SK-N-SH (cell line): Measurements from ENCODE around the gene THPO. TPM values are rescaled to one million over a fixed set of nuclear protein-coding genes. Genes with fewer than 3 reads are reported as not detected.

Experiments used
- CTCF ChIA-PET: fragments of 300-600, 350-600 bp; formaldehyde crosslinking; extraction: SDS; loops from one replicate; lab custom pipeline; 2021; lab: Yijun Ruan, JAX
- POLR2A ChIA-PET: fragments of 350-600 bp; sonication (Branson Sonifier 250); formaldehyde crosslinking; extraction: SDS; loops from one replicate; lab custom pipeline; 2020; ENCODE audit warnings: antibody characterized with exemption, inconsistent platforms; lab: Yijun Ruan, JAX
- DNase-seq: peaks from one replicate; pipeline ENCODE4 v3.0.0; 2012
- H2AFZ ChIP-seq: fragments of 200-600 bp; sonication (generic); 2 replicates; pipeline ENCODE4 v1.8.1; 2016; ENCODE audit warnings: antibody characterized with exemption, mild to moderate bottlenecking, low read depth
- H3F3A ChIP-seq: fragments of 200-600 bp; sonication (generic); replicated peaks from 2 replicates; pipeline ENCODE3; 2016; ENCODE audit warnings: antibody characterized with exemption, mild to moderate bottlenecking; ENCODE audit not compliant: insufficient read depth
- H3K27ac ChIP-seq, 2 experiments: fragments of 200-500 bp in 1 of 2; fragments of 200-600 bp in 1 of 2; sonication (Bioruptor generic) in 1 of 2; sonication (generic), shearing (Covaris generic) in 1 of 2; 2 replicates each; pipeline versions ENCODE4 v1.5.1 to v1.6.1; 2014 to 2016; ENCODE audit warnings: low read depth in 2 of 2, inconsistent platforms in 1 of 2, low read length in 1 of 2, mild to moderate bottlenecking in 1 of 2, mixed read lengths in 1 of 2
- H3K27me3 ChIP-seq: fragments of 200-600 bp; sonication (generic), shearing (Covaris generic); 2 replicates; pipeline ENCODE4 v1.6.1; 2016; ENCODE audit warnings: mixed run types; ENCODE audit not compliant: insufficient read depth
- H3K36me3 ChIP-seq, 2 experiments: fragments of 200-500 bp in 1 of 2; fragments of 200-600 bp in 1 of 2; sonication (Bioruptor generic) in 1 of 2; sonication (generic) in 1 of 2; replicated peaks in 1 of 2; 2 replicates each; pipeline versions ENCODE3 to v1.5.1; 2014 to 2016; ENCODE audit warnings: low read length in 1 of 2, mild to moderate bottlenecking in 1 of 2; ENCODE audit not compliant: insufficient read depth in 2 of 2, control insufficient read depth in 1 of 2
- H3K4me1 ChIP-seq, 2 experiments: fragments of 200-500 bp in 1 of 2; fragments of 200-600 bp in 1 of 2; sonication (Bioruptor generic) in 1 of 2; sonication (generic), shearing (Covaris generic) in 1 of 2; 2 replicates each; pipeline versions ENCODE4 v1.5.1 to v1.6.1; 2014 to 2016; ENCODE audit warnings: low read depth in 1 of 2, low read length in 1 of 2, mixed run types in 1 of 2; ENCODE audit not compliant: insufficient read depth in 2 of 2, control insufficient read depth in 1 of 2
- H3K4me2 ChIP-seq: fragments of 200-600 bp; sonication (generic), shearing (Covaris generic); 2 replicates; pipeline ENCODE4 v1.6.1; 2017; ENCODE audit warnings: mixed run types
- H3K4me3 ChIP-seq, 2 experiments: fragments of 200-500 bp in 1 of 2; fragments of 200-600 bp in 1 of 2; sonication (Bioruptor generic) in 1 of 2; sonication (generic), shearing (Covaris generic) in 1 of 2; 2 replicates each; pipeline versions ENCODE4 v1.5.1 to v1.8.1; 2014 to 2016; ENCODE audit warnings: low read depth in 2 of 2, inconsistent platforms in 1 of 2, low read length in 1 of 2, mild to moderate bottlenecking in 1 of 2, mixed read lengths in 1 of 2, moderate library complexity in 1 of 2
- H3K79me2 ChIP-seq: fragments of 200-600 bp; sonication (generic); 2 replicates; pipeline ENCODE4 v1.8.1; 2017; ENCODE audit warnings: mild to moderate bottlenecking; ENCODE audit not compliant: insufficient read depth
- H3K9ac ChIP-seq: fragments of 200-600 bp; sonication (generic); 2 replicates; pipeline ENCODE4 v1.6.1; 2017; ENCODE audit warnings: mixed run types
- H3K9me2 ChIP-seq: fragments of 200-600 bp; sonication (generic); 2 replicates; pipeline ENCODE4 v1.6.1; 2017; ENCODE audit warnings: mixed run types
- H3K9me3 ChIP-seq: fragments of 200-600 bp; sonication (generic); 2 replicates; pipeline ENCODE4 v1.6.1; 2017; ENCODE audit warnings: mixed run types, mild to moderate bottlenecking, moderate library complexity
- H4K20me1 ChIP-seq: fragments of 200-600 bp; sonication (generic); 2 replicates; pipeline ENCODE4 v1.6.1; 2017; ENCODE audit warnings: mild to moderate bottlenecking, mixed run types; ENCODE audit not compliant: insufficient read depth
- CHD2 ChIP-seq: fragments of 150-350 bp; IDR thresholded peaks from 2 replicates; pipeline ENCODE4 v1.6.1; 2018; ENCODE audit warnings: low read length; ENCODE audit not compliant: partially characterized antibody
- ELF1 ChIP-seq: IDR thresholded peaks from 2 replicates; pipeline ENCODE4 v1.4.0; 2012
- EP300 ChIP-seq, 2 experiments: IDR thresholded peaks; 2 replicates each; pipeline versions ENCODE4 v1.4.0 to v1.6.1; 2012; ENCODE audit warnings: borderline replicate concordance in 1 of 2, low read depth in 1 of 2, low read length in 1 of 2
- EZH2phosphoT487 ChIP-seq: fragments of 200-600 bp; sonication (generic); IDR thresholded peaks from 2 replicates; pipeline ENCODE4 v1.6.1; 2017; ENCODE audit warnings: low read depth, mixed run types, mild to moderate bottlenecking, antibody characterized with exemption, moderate library complexity, borderline replicate concordance
- FOSL2 ChIP-seq: IDR thresholded peaks from 2 replicates; pipeline ENCODE4 v1.4.0; 2012; ENCODE audit warnings: low read depth, mild to moderate bottlenecking, moderate library complexity, borderline replicate concordance
- FOXJ3 ChIP-seq: sonication (generic); formaldehyde crosslinking; IDR thresholded peaks from 2 replicates; pipeline ENCODE4 v1.5.1; 2020; ENCODE audit warnings: mild to moderate bottlenecking, missing genetic modification reagents
- FOXM1 ChIP-seq: IDR thresholded peaks from 2 replicates; pipeline ENCODE4 v1.4.0; 2012; ENCODE audit warnings: low read depth, mild to moderate bottlenecking
- JUND ChIP-seq: IDR thresholded peaks from 2 replicates; pipeline ENCODE4 v1.4.0; 2012
- MEF2A ChIP-seq: IDR thresholded peaks from 2 replicates; pipeline ENCODE4 v1.4.0; 2012; ENCODE audit warnings: low read depth, borderline replicate concordance
- MXI1 ChIP-seq: IDR thresholded peaks from 2 replicates; pipeline ENCODE4 v1.6.1; 2012; ENCODE audit warnings: mild to moderate bottlenecking, low read depth, low read length, improper control_type of control experiment
- NFIC ChIP-seq: IDR thresholded peaks from 2 replicates; pipeline ENCODE4 v1.4.0; 2012; ENCODE audit warnings: borderline replicate concordance
- NRF1 ChIP-seq: IDR thresholded peaks from 2 replicates; pipeline ENCODE4 v1.6.1; 2012; ENCODE audit warnings: low read depth, mild to moderate bottlenecking, low read length
- POLR2AphosphoS5 ChIP-seq: IDR thresholded peaks from 2 replicates; pipeline ENCODE4 v1.6.1; 2012; ENCODE audit warnings: low read depth, low read length
- RXRA ChIP-seq: IDR thresholded peaks from 2 replicates; pipeline ENCODE4 v1.4.0; 2012; ENCODE audit warnings: low read depth, mild to moderate bottlenecking, borderline replicate concordance
- SMC3 ChIP-seq: IDR thresholded peaks from 2 replicates; pipeline ENCODE4 v1.6.1; 2012; ENCODE audit warnings: low read depth, low read length, improper control_type of control experiment
- TAF1 ChIP-seq: IDR thresholded peaks from 2 replicates; pipeline ENCODE4 v1.6.1; 2012; ENCODE audit warnings: low read depth, mild to moderate bottlenecking, low read length, moderate library complexity, borderline replicate concordance
- TCF12 ChIP-seq: IDR thresholded peaks from 2 replicates; pipeline ENCODE4 v1.4.0; 2012
- TEAD4 ChIP-seq: IDR thresholded peaks from 2 replicates; pipeline ENCODE4 v1.4.0; 2012; ENCODE audit warnings: mild to moderate bottlenecking, borderline replicate concordance; ENCODE audit not compliant: insufficient read depth
- YY1 ChIP-seq: IDR thresholded peaks from 2 replicates; pipeline ENCODE4 v1.4.0; 2012; ENCODE audit warnings: low read depth, mild to moderate bottlenecking
- WGBS: methylation state at CpG from one replicate; pipeline ENCODE4 v1.1.6; 2017; ENCODE audit warnings: low lambda C conversion rate; 5-methylcytosine and 5-hydroxymethylcytosine counted together
- polyA plus RNA-seq, 3 experiments: library from polyadenylated mRNA; depleted of rRNA; stranded (reverse); fragments of >200 nt; gene quantifications; 2 replicates each; pipeline ENCODE4 v1.2.3, GENCODE V29; 2012
- TF ChIP-seq, protein P1 (sequence below): IDR thresholded peaks from 2 replicates; pipeline ENCODE4 v1.4.0; 2012; ENCODE audit warnings: low read depth, borderline replicate concordance
- TF ChIP-seq, protein P2 (sequence below): IDR thresholded peaks from 2 replicates; pipeline ENCODE4 v1.4.0; 2012; ENCODE audit warnings: low read depth, borderline replicate concordance
- TF ChIP-seq, protein P3 (sequence below): IDR thresholded peaks from 2 replicates; pipeline ENCODE4 v1.6.1; 2012; ENCODE audit warnings: mild to moderate bottlenecking, low read depth, low read length, moderate library complexity
- TF ChIP-seq, protein P4 (sequence below): fragments of 150-350 bp; IDR thresholded peaks from 2 replicates; pipeline ENCODE4 v1.6.1; 2017; ENCODE audit warnings: antibody characterized with exemption, low read length, low read depth, borderline replicate concordance

THPO gene
- polyA plus RNA-seq, 1 of the 3 experiments (the other 2 are of a cell fraction), result 0.07 TPM

DNA sequence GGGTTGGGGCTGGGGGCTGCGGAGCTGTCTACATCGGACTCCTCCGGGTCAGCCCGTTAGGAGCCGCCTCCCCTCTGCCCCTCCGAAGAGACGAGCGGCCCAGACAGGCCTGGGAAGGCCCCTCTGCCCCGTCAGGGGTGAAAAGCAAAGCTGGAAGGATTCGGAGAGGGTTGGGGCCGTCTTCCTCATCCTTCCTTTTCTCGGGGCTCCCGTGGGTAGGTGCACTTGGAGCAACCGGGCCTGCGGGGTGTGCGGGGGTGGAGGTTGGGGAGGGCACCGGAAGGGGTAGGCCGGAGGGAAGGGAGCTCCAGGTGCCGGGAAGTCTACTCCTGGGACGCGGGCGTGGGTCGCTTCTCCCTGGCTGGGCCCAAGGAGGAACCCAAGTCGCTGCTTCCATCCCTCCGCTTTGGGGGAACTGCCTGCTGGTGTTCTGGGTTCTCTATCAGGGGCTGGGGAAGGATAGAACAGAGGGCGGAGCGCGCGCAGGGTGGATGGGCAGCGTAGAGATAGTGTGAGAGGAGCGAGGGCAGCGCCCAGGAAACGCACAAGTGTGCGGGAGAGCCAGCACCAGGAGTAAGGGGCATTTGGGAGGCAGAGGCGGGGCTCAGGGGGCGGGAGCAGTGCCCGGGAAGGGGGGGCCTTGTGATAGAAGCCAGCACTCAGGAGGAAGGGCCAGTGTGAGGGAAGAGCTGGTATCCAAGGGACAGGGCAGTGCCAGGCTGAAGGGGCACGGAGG is 15.9 kb downstream of the THPO start (continued):
- TF ChIP-seq POLR2AphosphoS5 (no peak; the same call in none of the 2 replicates), TCF12 (peak; percentile 63; the same call in 1 of the 2 replicates), JUND (no peak), TAF1 (0 out of 2 replicates have a peak, but pooled peaks have one; percentile 32), ELF1 (0 out of 2 replicates have a peak, but pooled peaks have one; percentile 6), YY1 (no peak), EP300 (IDR thresholded peaks at IDR 0.05; ENCODE audit: borderline replicate concordance in 1 of 2, low read depth in 1 of 2, low read length in 1 of 2) (0 out of 4 replicates have a peak, but pooled peaks of 1 of the 2 experiments have one; percentile 3), RXRA (no peak)
- TF ChIP-seq, protein P1, sequence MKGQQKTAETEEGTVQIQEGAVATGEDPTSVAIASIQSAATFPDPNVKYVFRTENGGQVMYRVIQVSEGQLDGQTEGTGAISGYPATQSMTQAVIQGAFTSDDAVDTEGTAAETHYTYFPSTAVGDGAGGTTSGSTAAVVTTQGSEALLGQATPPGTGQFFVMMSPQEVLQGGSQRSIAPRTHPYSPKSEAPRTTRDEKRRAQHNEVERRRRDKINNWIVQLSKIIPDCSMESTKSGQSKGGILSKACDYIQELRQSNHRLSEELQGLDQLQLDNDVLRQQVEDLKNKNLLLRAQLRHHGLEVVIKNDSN, result no peak
- TF ChIP-seq, protein P2, sequence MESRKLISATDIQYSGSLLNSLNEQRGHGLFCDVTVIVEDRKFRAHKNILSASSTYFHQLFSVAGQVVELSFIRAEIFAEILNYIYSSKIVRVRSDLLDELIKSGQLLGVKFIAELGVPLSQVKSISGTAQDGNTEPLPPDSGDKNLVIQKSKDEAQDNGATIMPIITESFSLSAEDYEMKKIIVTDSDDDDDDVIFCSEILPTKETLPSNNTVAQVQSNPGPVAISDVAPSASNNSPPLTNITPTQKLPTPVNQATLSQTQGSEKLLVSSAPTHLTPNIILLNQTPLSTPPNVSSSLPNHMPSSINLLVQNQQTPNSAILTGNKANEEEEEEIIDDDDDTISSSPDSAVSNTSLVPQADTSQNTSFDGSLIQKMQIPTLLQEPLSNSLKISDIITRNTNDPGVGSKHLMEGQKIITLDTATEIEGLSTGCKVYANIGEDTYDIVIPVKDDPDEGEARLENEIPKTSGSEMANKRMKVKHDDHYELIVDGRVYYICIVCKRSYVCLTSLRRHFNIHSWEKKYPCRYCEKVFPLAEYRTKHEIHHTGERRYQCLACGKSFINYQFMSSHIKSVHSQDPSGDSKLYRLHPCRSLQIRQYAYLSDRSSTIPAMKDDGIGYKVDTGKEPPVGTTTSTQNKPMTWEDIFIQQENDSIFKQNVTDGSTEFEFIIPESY, result peak; percentile 36; the same call in 1 of the 2 replicates

DNA sequence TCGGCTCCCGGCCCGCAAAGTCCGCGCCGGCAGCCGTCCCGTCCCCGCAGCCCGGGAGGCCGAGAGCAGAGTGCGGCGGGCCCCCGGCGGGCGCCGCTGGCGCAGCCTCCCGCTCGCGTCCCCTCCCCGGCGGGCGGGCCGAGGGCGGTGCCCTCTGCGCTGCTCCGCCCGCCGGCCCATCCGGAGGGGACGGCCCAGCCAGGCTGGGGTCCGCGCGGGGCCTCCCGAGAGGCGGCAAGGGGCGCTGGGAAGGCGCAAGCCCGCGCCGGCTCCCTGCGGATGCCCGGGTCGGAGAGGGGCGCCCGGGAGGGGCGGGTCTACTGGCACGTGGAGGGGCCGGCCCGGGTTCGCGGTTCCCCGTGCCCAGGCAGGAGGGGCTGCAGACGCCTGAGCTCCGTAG is 16.5 kb downstream of the THPO start, which contains the start of the genes CLCN2 and POLR2H:
Gene CLCN2, minus strand, starts transcription at position 74 of the 400 bp plus-strand sequence. CDS start 126 bp downstream, outside the sequence.
Gene POLR2H, plus strand, starts transcription at position 179 of the 400 bp plus-strand sequence. CDS start 1,783 bp downstream, outside the sequence.
- Histone ChIP-seq H3K9me3 (no peaks in the 10 kb centered on the region), H3F3A (peaks cover 15% of the 10 kb centered on the region), H3K9me2 (no peaks in the 10 kb centered on the region), H3K9ac (peak within 1 kb of the TSS; percentile 99), H3K4me3 (peak within 1 kb of the TSS; percentile 91 to 96), H3K79me2 (peaks cover 46% of the 10 kb centered on the region), H3K27me3 (no peaks in the 10 kb centered on the region), H2AFZ (peak within 1 kb of the TSS; percentile 77), H3K4me1 (peaks cover 11 to 19% of the 10 kb centered on the region in 2 experiments; a peak in 2 of 4 replicates), H3K4me2 (peak within 1 kb of the TSS; percentile 92), H3K27ac (peak within 1 kb of the TSS; percentile 97 to 99), H3K36me3 (peaks cover 17 to 22% of the 10 kb centered on the region in 2 experiments), H4K20me1 (peaks cover 15% of the 10 kb centered on the region; the same call in 1 of the 2 replicates)
- CTCF ChIA-PET, result interaction anchor here (0.8 to 1.9 kb wide), 8 partner anchors 8 to 152 kb away, joined by 3 to 9 read pairs (median 3); no protein-coding TSS in a partner anchor
- POLR2A ChIA-PET, result interaction anchor here (0.8 to 2.7 kb wide), 4 partner anchors 15 to 199 kb away, joined by 4 to 14 read pairs (median 10); partner anchors contain the start of gene FAM131A
- 3% methylated on average over 6 of the region's 56 CpGs for WGBS
- peak; percentile 89 for DNase-seq
- TF ChIP-seq, protein P3, sequence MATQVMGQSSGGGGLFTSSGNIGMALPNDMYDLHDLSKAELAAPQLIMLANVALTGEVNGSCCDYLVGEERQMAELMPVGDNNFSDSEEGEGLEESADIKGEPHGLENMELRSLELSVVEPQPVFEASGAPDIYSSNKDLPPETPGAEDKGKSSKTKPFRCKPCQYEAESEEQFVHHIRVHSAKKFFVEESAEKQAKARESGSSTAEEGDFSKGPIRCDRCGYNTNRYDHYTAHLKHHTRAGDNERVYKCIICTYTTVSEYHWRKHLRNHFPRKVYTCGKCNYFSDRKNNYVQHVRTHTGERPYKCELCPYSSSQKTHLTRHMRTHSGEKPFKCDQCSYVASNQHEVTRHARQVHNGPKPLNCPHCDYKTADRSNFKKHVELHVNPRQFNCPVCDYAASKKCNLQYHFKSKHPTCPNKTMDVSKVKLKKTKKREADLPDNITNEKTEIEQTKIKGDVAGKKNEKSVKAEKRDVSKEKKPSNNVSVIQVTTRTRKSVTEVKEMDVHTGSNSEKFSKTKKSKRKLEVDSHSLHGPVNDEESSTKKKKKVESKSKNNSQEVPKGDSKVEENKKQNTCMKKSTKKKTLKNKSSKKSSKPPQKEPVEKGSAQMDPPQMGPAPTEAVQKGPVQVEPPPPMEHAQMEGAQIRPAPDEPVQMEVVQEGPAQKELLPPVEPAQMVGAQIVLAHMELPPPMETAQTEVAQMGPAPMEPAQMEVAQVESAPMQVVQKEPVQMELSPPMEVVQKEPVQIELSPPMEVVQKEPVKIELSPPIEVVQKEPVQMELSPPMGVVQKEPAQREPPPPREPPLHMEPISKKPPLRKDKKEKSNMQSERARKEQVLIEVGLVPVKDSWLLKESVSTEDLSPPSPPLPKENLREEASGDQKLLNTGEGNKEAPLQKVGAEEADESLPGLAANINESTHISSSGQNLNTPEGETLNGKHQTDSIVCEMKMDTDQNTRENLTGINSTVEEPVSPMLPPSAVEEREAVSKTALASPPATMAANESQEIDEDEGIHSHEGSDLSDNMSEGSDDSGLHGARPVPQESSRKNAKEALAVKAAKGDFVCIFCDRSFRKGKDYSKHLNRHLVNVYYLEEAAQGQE, result peak; percentile 13; the same call in 1 of the 2 replicates
- no peak for TF ChIP-seq EP300 (IDR thresholded peaks at IDR 0.05; ENCODE audit: borderline replicate concordance in 1 of 2, low read depth in 1 of 2, low read length in 1 of 2)
- no peak for TF ChIP-seq SMC3
- TF ChIP-seq TEAD4, result no peak
- TF ChIP-seq NFIC, result no peak
- no peak for TF ChIP-seq FOXJ3 (CRISPR knock-in tag)
- TF ChIP-seq FOXM1, result no peak
- TF ChIP-seq, protein P4, sequence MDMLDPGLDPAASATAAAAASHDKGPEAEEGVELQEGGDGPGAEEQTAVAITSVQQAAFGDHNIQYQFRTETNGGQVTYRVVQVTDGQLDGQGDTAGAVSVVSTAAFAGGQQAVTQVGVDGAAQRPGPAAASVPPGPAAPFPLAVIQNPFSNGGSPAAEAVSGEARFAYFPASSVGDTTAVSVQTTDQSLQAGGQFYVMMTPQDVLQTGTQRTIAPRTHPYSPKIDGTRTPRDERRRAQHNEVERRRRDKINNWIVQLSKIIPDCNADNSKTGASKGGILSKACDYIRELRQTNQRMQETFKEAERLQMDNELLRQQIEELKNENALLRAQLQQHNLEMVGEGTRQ, result no peak
- no peak for TF ChIP-seq EZH2phosphoT487
- TF ChIP-seq POLR2AphosphoS5, result no peak; the same call in 1 of the 2 replicates
- TF ChIP-seq MXI1, result peak; percentile 82
- TF ChIP-seq MEF2A, result no peak
- TF ChIP-seq FOSL2, result no peak; the same call in 1 of the 2 replicates
- no peak for TF ChIP-seq YY1
- TF ChIP-seq NRF1, result peak; percentile 61
- no peak for TF ChIP-seq CHD2
